ENCODE data around the gene CFAP126.
A peak's percentile ranks its signal among the peaks of the same experiment; 100 is the strongest.
"Not testable (repeated sequence)": the region's sequence is repeated elsewhere in the genome, so short reads cannot be mapped to it uniquely, and the experiment has no call there.

The CFAP126 gene, protein sequence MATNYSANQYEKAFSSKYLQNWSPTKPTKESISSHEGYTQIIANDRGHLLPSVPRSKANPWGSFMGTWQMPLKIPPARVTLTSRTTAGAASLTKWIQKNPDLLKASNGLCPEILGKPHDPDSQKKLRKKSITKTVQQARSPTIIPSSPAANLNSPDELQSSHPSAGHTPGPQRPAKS

DNA sequence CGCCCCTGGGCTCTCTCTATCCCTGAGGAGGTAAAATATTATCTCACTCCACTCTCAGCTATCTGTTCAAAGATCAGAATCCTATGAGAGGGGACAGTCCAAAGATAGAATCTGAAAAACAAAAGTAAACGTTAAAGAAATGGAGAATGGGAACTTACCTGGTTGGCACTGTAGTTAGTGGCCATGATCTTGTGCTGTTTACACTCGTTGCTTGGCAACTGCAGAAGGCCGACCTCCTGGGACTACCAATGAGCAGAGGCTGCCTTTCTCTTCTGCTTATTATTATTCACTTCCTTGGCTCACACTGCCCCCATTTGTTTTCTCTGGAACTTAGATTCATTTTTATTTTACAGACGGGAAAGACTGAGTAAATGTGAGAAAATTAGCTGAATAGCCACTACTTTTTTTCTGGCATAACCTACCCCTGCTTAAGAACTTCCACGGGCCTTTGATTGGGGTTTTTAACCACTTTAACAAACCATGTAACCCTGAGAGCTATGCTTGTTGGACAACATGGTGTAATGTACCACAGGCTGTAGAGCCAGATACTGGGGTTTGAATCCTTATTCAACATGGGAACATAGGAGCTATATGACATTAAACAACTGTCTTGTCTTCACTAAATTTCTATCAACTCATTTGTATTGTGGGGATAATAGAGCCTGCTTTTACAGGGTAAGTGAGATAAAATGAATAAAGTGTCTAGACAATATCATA lies at the start of gene CFAP126:
Gene CFAP126, minus strand, starts transcription at position 193 of the 717 bp plus-strand sequence. Its CDS starts 8 bp downstream, at position 185.
- DNase-seq = peak; percentile 20

DNA sequence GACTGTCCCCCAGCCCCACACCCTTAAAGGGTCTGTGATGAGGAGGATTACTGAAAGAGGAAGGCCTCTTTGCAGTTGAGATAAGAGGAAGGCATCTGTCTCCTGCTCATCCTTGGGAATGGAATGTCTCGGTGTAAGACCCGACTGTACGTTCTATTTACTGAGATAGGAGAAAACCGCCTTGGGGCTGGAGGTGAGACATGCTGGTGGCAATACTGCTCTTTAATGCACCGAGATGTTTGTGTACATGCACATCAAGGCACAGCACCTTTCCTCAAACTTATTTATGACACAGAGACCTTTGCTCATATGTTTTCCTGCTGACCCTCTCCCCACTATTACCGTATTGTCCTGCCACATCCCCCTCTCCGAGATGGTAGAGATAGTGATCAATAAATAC lies 45.4 kb upstream of the CFAP126 start:
- DNase-seq = not testable (repeated sequence)

DNA sequence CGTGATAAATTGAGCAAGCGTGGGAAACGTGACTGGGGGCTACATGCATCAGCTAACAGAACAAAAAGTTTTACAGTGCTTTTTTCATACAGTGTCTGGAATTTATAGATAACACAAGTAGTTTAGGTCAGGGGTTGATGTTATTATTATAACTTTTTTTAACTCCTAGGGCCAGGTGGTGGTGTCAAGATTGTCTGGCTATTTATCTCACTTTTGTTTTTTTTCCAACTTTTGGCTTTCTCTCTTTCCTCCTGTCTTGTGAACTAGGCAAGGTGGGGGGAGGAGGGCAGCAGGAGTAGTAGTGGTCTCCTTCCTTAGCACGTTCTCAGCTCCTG lies 42.9 kb upstream of the CFAP126 start:
- DNase-seq = not testable (repeated sequence)

DNA sequence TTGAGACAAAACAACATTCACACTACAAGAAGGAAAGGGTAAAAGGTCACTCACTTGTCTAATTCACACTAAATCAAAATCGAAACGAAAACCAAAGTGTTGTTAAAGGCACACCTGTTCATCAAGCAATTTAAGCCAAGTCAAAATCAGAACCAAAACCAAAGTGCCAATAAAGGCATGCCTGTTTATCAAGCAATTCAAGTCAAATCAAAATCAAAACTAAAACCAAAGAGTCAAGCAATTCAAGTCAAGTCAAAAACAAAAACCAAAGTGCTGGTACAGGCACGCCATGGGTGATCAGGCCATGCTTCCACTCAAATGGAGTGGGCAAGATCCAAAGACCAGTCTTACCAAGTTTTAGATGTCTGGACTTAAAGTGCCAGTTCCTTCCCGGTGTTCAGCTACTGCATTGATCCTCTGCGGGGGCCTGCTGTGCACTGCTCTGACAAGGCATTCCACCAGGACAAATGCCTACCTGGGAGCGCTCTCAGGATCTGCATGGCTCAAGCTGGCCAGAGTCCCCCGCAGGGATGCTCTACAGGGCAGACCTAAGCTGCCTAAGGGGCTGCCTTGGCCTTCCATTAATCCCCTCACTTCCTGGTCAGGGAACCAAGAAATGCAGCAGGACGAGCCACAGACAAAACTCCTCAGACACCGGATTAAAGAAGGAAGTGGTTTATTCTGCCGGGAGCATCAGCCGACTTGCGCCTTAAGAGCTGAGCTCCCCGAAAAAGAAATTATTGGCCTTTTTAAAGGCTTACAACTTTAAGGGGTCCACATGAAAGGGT lies 42.4 kb upstream of the CFAP126 start:
- DNase-seq = not testable (repeated sequence)

- no peak for DNase-seq
Observed at GRCh38 chr1:161408429-161409052, 40.9 kb upstream of the CFAP126 start.

DNA sequence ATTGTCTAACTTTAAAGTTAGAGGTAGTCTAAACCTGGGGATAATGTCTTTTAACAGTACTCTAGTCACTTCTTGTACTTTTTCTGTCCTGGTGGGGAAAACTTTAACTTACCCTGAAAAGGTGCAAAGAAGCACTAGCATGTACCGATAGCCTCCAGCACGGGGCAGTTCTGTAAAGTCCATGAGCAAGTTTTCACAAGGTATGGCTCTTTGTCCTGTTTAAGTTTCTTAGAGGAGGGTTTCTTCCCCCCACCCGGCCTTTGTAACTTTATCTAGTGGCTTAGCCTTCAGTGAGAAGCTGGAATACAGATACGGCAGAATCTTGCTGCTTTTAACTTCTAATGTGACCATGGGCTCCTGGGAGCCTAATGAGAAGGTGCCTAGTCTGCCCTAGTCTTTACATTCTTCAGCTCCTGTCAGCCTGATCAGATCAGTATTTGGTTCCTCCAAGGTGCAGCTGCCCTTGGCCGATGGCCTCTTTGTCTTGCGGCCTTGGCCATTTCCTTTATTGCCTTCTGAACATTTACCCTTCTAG lies 39.8 kb upstream of the CFAP126 start:
- no peak for DNase-seq

DNA sequence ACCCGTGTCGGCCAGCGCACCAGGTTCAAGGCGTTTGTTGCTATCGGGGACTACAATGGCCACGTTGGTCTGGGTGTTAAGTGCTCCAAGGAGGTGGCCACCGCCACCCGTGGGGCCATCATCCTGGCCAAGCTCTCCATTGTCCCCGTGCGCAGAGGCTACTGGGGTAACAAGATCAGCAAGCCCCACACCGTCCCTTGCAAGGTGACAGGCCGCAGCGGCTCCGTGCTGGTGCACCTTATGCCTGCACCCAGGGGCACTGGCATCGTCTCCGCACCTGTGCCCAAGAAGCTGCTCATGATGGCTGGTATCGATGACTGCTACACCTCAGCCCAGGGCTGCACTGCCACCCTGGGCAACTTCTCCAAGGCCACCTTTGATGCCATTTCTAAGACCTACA lies 38.9 kb upstream of the CFAP126 start:
- not testable (repeated sequence) for DNase-seq

GRCh38 chr1:161404051-161404597 lies 36.4 kb upstream of the CFAP126 start:
- no peak for DNase-seq

- no peak for DNase-seq
Observed at GRCh38 chr1:161402446-161402845, 34.8 kb upstream of the CFAP126 start.

DNA sequence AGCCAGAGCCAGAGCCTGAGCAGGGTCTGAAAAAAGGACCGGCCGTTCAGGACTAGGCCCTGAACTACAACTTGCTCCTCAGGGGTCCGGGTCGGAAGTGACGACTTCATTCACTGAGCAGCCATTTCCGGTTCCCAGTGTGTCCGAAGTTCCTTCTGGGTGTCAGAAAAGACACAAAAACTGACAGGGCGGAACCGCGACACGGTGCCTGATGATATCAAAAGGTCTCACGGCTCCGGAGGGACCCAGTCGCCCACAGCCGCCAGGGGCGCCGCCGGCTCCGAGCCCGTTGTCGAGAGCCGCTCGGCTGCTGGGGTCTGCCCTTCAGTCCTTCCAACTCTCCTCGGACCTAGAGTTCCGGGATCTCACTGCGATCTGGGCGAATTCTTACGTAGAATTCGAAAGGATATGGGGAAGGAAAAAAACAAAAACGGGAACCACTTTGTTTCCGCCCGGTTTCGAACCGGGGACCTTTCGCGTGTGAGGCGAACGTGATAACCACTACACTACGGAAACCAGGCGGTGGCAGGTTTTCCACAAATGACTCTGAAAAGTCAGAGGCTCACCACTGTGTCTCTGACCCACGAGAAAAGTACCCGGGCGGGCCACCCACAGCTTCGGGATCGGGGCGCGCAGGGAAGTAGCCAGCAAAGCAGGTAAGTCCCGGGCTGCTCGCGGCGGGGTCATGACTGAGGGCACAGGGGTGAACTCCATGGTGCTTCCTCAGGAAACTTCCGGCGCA lies 31.8 kb upstream of the CFAP126 start:
- peak; percentile 98 for DNase-seq

- DNase-seq = no peak
Observed at GRCh38 chr1:161398900-161399256, 31.2 kb upstream of the CFAP126 start.

DNA sequence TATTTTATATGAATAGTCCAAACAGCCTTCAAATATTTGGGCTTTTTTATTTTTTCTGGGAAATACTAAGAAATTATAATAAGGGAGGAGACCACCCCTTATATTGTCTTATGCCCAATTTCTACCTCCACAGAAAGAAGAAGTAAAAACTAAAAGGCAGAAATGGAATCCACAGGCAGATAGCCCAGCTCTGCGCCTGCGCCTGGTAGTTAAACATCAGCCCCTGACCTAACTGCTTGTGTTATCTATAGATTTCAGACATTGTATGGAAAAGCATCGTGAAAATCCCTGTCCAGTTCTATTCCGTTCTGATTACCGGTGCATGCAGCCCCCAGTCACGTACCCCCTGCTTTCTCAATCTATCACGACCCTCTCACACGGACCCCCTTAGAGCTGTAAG lies 29.4 kb upstream of the CFAP126 start:
- DNase-seq = not testable (repeated sequence)

- DNase-seq = no peak
Observed at GRCh38 chr1:161393151-161393550, 25.5 kb upstream of the CFAP126 start.

DNA sequence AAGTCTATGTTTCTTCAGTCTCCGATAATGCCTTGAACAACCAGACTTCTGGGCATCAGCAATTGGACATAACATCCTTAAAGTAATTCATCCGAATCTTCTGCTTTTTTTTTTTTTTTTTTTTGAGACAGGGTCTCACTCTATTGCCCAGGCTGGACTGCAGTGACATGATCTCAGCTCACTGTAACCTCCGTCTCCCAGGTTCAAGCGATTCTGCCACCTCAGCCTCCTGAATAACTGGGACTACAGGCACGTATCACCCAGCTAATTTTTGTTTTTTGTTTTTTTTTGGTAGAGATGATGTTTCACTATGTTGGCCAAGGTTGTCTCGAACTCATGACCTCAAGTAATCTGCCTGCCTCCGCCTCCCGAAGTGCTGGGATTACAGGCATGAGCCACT lies 23.9 kb upstream of the CFAP126 start:
- DNase-seq = no peak

- DNase-seq = not testable (repeated sequence)
Observed at GRCh38 chr1:161391136-161391535, 23.5 kb upstream of the CFAP126 start.

DNA sequence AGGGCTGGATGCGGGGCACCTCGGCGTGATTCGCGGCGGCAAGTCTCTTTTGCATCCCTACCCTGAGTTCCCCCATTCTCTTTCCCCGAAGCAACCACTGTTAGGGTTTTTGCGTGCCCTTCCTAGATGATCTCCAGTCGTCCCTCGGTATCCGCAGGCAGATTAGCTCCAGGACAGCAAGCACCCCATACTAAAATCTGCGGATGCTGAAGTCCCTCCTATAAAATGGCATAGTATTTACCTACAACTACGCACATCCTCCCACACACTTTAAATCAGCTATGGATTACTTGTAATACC lies 22.8 kb upstream of the CFAP126 start:
- DNase-seq = no peak

DNA sequence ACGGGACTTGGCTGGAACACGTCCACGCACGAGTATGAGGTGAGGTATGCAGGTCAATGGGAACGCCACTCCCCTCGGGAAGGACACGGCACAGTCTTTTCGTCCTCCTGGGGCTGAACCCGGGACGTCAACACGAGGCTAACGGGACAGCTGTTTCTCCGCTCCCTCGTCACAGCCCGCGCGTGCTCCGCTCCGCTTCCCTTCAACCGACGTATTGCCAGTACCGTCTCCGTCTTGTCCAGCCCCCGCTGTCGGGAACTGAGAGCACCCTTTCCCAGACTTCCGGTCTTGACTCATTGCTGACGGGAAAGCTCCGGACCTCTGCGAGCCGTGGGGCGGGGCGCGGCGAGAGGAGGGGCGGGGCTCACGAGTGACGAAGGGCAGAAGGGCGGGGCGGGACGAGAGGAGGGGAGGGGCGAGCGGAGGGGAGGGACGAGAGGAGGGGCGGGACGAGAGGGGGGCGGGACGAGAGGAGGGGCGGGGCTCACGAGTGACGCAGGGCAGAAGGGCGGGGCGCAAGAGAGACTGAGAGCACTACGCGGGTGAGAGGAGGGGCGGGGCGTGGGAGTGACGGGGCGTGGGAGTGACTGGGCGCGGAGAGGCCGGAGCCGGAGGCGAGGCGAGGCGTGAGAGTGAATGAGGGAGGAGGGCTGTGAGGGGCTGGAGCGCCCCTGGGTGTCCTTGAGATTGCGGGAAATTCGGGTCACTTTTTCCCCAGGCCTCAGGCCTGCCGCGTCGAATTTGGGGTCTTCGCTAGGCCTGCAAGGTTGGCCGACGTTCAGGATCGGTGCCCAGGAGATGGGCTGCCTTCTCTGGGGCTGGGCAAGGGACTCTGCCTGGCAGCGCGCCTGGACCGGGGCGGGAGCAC lies 22.2 kb upstream of the CFAP126 start:
- peak; percentile 96 for DNase-seq

DNA sequence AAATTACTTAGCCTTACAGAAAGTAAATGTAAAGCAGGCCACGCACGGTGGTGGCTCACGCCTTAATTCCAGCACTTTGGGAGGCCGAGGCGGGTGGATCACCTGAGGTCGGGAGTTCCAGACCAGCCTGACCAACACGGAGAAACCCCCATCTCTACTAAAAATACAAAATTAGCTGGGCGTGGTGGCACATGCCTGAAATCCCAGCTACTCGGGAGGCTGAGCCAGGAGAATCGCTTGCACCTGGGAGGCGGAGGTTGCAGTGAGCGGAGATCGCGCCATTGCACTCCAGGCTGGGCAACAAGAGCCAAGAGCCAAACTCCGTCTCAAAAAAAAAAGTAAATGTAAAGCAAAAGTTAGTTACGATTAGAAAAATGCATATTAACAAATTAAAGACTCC lies 21.5 kb upstream of the CFAP126 start:
- not testable (repeated sequence) for DNase-seq

DNA sequence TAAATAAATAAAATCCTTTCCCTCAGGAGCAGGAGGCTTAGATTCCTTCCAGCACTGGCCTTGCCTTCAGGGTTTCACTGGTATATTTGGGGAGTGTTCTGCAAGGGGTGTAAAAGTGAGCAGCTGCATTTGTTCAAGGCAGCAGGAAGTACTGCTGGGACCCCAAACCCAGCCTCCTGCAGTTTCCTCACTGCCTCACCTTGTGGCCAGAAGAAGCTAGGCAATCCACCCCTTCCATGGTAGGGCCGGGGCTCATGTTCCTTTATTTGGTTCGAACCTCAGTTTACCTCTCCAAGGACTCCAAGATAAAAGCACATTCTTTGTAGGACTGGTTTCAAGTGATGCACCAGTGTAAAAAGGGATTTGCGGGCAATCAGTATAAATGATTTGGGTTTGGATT lies 21.0 kb upstream of the CFAP126 start:
- no peak for DNase-seq

DNA sequence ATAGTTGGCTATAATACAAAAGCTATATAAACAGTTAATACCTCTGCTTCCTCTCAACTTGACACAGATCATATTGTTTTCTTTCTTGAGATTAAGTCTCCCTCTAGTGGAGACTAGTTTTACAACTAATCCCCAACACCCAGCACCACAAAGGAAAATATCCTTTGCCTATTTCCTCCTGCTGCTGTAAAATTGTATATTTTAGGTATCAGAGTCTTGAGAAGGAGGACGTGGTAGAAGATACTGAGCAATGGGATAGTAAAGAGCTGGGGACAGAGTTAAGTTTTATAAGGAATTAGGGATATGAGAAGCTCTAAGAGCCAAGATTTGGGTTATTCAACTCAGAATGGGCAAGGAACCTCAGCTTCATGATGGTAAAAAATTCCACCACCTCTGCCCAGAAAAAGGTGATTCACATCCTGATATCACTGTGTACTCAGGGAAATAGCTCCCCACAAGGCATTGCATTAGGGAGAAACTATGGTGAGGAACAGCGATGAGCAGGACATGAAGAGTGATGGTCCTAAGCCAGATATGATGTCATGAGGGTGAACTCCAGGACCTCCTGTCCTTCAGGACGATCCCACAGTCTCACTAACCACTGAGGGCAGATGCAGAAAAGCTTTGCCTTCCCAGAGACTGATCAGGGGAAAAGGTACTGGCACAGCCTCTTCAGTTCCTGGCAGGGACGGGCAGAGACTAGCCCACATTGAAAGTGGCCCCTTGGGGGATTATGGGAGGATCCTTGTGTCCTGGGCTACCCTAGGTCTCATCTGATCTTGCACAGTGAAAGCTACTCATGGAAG lies 14.7 kb upstream of the CFAP126 start:
- DNase-seq = no peak

GRCh38 chr1:161381707-161382106 lies 14.0 kb upstream of the CFAP126 start:
- no peak for DNase-seq
